GM18508 (cell line): ENCODE data around the gene PPM1G.

Experiments
- ATAC-seq: cut with Tn5 transposase; IDR thresholded peaks from one replicate; pipeline ENCODE4 v1.9.1; 2021; ENCODE audit warnings: moderate number of reproducible peaks; ENCODE audit not compliant: insufficient read depth, unreplicated experiment

The PPM1G gene

GRCh38 chr2:27350106-27350693, 59.2 kb downstream of the PPM1G start:
- ATAC-seq: no peak

DNA sequence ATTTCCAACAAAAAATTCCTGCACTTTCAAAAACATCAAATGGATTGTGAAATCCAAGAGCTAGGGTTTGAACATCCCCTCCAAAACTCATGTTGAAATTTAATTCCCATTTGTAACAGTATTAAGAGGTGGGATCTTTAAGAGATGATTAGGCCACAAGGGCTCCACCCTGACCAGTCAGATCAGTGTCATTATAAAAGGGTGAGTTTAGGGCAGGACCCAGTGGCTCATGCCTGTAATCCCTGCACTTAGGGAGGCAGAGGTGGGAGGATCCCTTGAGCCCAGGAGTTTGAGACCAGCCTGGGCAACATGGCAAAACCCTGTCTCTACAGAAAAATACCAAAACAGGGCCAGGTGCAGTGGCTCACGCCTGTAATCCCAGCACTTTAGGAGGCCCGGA, 61.8 kb downstream of the PPM1G start:
- ATAC-seq: no peak

DNA sequence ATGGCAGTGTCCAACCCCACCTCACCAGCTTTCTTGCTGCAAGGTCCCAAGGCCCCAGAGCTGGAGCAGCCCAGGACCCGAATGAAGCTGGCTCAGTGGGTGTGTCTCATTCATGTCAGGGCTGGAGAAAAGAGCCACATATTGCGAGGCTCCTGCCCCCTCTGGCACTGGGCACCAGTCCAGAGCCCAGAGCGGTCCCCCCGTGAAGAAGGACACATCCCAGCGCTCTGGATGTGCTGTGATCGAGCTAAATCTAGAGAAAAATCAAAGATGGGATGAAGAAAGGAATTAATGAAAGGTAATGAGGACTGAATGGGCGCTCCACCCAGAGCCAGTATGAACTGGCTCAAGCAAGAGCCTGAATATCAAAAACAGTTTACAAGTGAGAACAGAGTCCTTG, 73.2 kb downstream of the PPM1G start:
- no peak for ATAC-seq

DNA sequence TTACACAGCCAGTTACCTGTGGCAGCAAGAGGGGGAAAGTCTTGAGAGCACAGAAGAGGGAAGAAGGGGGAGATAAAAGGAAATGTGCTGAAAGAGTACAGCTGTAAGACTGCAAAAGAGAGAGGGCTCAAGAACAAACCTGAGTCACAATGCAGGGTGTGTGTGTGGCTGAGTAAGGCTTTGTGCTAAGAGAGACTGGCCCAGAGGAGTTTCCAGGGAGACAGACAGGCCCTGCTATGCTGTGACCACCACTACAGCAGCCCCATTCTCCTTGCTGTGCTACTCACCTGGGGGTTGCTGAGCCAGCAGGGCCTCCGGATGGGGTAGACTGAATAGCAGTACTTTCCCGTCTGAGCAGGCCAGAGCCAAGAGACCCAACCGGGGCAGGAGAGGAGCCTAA, 74.1 kb downstream of the PPM1G start:
- ATAC-seq: no peak
